SU-DHL-6 (cell line): ENCODE data around the gene OPRM1.
"Not testable (repeated sequence)": the region's sequence is repeated elsewhere in the genome, so short reads cannot be mapped to it uniquely, and the experiment has no call there.

ENCODE experiments used
- H2AFZ ChIP-seq: fragments of 200-600 bp; sonication (generic); 2 replicates; pipeline ENCODE4 v1.6.1; 2014; ENCODE audit warnings: low read depth, mild to moderate bottlenecking, moderate library complexity, mixed read lengths, antibody characterized with exemption, low read length; ENCODE audit not compliant: severe bottlenecking
- H3F3A ChIP-seq: fragments of 200-600 bp; shearing (Covaris generic); 2 replicates; pipeline ENCODE4 v1.6.0; 2016; ENCODE audit warnings: antibody characterized with exemption, mild to moderate bottlenecking; ENCODE audit not compliant: insufficient read depth
- H3K27ac ChIP-seq: fragments of 200-600 bp; sonication (generic); 2 replicates; pipeline ENCODE4 v1.5.1; 2016; ENCODE audit warnings: low read depth, mild to moderate bottlenecking, low read length, moderate library complexity, mixed read lengths
- H3K27me3 ChIP-seq: fragments of 200-600 bp; sonication (generic), shearing (Covaris generic); 2 replicates; pipeline ENCODE4 v1.6.0; 2014; ENCODE audit warnings: mild to moderate bottlenecking, low read length
- H3K36me3 ChIP-seq: fragments of 200-600 bp; sonication (generic); 2 replicates; pipeline ENCODE4 v1.6.1; 2014; ENCODE audit warnings: mild to moderate bottlenecking, low read length, mixed read lengths
- H3K4me2 ChIP-seq: fragments of 300-600, 200-600 bp; shearing (Covaris generic), sonication (generic); 2 replicates; pipeline ENCODE4 v1.6.0; 2014; ENCODE audit warnings: low read length, low read depth, mild to moderate bottlenecking; ENCODE audit not compliant: poor library complexity, severe bottlenecking
- H3K4me3 ChIP-seq: fragments of 200-600 bp; sonication (generic); 2 replicates; pipeline ENCODE4 v1.5.1; 2014; ENCODE audit warnings: antibody characterized with exemption, low read length, mild to moderate bottlenecking, mixed read lengths; ENCODE audit not compliant: insufficient read depth, poor library complexity, severe bottlenecking
- H3K79me2 ChIP-seq: fragments of 200-600 bp; sonication (generic); 2 replicates; pipeline ENCODE4 v1.6.1; 2014; ENCODE audit warnings: mild to moderate bottlenecking, low read length, moderate library complexity; ENCODE audit not compliant: insufficient read depth
- H3K9ac ChIP-seq: fragments of 200-600 bp; sonication (generic); 2 replicates; pipeline ENCODE4 v1.7.0; 2014; ENCODE audit warnings: mild to moderate bottlenecking, low read length
- H3K9me2 ChIP-seq: fragments of 200-600 bp; sonication (generic); replicated peaks from 2 replicates; pipeline ENCODE4 v1.6.1; 2014; ENCODE audit warnings: low read length; ENCODE audit not compliant: insufficient read depth
- H3K9me3 ChIP-seq: fragments of 200-600 bp; sonication (generic); 2 replicates; pipeline ENCODE4 v1.6.1; 2014; ENCODE audit warnings: low read length, mixed read lengths; ENCODE audit not compliant: insufficient read depth
- H4K20me1 ChIP-seq: fragments of 200-600 bp; sonication (generic); 2 replicates; pipeline ENCODE4 v1.6.1; 2014; ENCODE audit warnings: low read depth, mild to moderate bottlenecking, antibody characterized with exemption, low read length, moderate library complexity, mixed read lengths
- EZH2phosphoT487 ChIP-seq: fragments of 200-600 bp; sonication (generic), shearing (Covaris generic); conservative IDR thresholded peaks from 2 replicates; pipeline ENCODE4 v1.6.1; 2018; ENCODE audit warnings: mild to moderate bottlenecking, antibody characterized with exemption, low read length, moderate library complexity, mixed read lengths
- TF ChIP-seq, protein P1 (sequence below): fragments of 200-600 bp; sonication (generic); IDR thresholded peaks from one replicate; pipeline ENCODE4 v1.5.1; 2017; ENCODE audit warnings: antibody characterized with exemption, mild to moderate bottlenecking, low read length, moderate library complexity; ENCODE audit not compliant: insufficient read depth, poor library complexity, severe bottlenecking

The OPRM1 gene

DNA sequence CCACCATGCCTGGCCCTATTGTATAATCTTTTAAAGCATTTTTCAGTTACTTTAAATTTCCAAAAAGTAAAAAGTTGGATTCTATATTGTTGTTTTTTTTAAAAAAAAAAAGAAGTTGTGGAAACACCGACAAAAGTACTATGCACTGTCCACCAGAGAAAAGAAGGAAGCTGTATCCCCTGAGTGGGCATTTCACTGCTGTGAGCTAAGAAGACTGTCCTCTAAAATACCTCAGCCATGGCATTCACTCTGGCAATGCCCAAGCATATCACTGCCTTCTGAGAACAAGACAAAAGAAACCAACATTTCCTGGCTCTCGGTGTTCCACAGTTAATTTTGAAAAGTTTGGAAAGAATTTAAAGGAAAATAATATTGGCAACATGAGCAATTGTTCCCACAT, 199.8 kb downstream of the OPRM1 start:
- TF ChIP-seq, protein P1, sequence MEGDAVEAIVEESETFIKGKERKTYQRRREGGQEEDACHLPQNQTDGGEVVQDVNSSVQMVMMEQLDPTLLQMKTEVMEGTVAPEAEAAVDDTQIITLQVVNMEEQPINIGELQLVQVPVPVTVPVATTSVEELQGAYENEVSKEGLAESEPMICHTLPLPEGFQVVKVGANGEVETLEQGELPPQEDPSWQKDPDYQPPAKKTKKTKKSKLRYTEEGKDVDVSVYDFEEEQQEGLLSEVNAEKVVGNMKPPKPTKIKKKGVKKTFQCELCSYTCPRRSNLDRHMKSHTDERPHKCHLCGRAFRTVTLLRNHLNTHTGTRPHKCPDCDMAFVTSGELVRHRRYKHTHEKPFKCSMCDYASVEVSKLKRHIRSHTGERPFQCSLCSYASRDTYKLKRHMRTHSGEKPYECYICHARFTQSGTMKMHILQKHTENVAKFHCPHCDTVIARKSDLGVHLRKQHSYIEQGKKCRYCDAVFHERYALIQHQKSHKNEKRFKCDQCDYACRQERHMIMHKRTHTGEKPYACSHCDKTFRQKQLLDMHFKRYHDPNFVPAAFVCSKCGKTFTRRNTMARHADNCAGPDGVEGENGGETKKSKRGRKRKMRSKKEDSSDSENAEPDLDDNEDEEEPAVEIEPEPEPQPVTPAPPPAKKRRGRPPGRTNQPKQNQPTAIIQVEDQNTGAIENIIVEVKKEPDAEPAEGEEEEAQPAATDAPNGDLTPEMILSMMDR: no peak
- TF ChIP-seq EZH2phosphoT487: no peak
- no peaks in the 10 kb centered on the region for H3K27me3 ChIP-seq
- no peak overlapping the region for H3K27ac ChIP-seq
- no peaks in the 10 kb centered on the region for H3K9me2 ChIP-seq
- H3K9me3 ChIP-seq: no peaks in the 10 kb centered on the region
- no peaks in the 10 kb centered on the region for H4K20me1 ChIP-seq
- no peak overlapping the region for H3K4me2 ChIP-seq
- H3K9ac ChIP-seq: no peak overlapping the region
- no peaks in the 10 kb centered on the region for H3K79me2 ChIP-seq
- H3K36me3 ChIP-seq: no peaks in the 10 kb centered on the region
- no peak overlapping the region for H2AFZ ChIP-seq
- H3K4me3 ChIP-seq: no peak overlapping the region
- H3F3A ChIP-seq: no peaks in the 10 kb centered on the region

DNA sequence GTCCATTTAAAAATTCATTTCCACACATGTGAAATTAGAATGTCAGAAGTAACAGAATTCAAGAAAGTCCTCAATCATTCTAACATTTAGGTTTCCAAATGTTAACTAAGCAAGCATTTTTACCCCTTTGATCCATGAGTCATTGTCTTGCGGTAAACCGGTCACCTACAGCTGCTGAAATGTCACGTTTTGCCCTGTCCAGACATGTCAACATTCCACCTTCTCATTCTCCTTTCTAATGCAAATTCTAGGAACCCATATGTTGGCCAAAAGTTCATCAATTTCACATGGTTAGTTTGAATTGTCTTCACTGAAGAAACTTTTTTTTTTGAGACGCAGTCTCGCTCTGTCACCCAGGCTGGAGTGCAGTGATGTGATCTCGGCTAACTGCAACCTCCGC, 200.4 kb downstream of the OPRM1 start:
- Histone ChIP-seq H3K4me3 (no peak overlapping the region), H3F3A (no peaks in the 10 kb centered on the region), H3K27ac (no peak overlapping the region), H3K9me2 (no peaks in the 10 kb centered on the region), H3K27me3 (no peaks in the 10 kb centered on the region), H3K9me3 (no peaks in the 10 kb centered on the region), H4K20me1 (no peaks in the 10 kb centered on the region), H3K4me2 (no peak overlapping the region), H3K79me2 (no peaks in the 10 kb centered on the region), H3K36me3 (no peaks in the 10 kb centered on the region), H2AFZ (no peak overlapping the region), H3K9ac (no peak overlapping the region)
- TF ChIP-seq, protein P1: no peak
- TF ChIP-seq EZH2phosphoT487: no peak

- H3K4me3 ChIP-seq, H3K27me3 ChIP-seq, H3K4me2 ChIP-seq, H2AFZ ChIP-seq, H3F3A ChIP-seq, H3K36me3 ChIP-seq, H3K27ac ChIP-seq, H4K20me1 ChIP-seq, H3K9me3 ChIP-seq, H3K9me2 ChIP-seq, H3K9ac ChIP-seq, H3K79me2 ChIP-seq: not testable (repeated sequence)
Observed at GRCh38 chr6:154241061-154241460, 202.0 kb downstream of the OPRM1 start.

DNA sequence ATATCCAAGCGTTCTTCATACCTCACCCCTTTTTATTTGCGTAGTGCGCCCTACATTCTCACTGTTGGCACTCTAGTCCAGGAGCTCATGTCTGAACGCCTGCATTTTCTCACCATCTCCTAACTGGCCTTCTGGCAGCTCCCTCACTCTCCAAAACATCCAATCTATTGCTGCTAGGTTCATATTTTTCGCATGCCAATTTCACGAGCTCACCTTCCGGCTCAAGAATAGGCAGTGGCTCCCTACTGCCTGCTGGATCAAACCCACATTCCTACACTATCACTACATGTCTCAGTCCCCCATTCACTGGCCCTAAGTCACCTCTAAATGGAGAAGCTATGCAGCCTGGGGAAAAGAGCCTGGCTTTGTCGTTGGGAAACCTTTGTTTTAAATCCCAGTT, 202.5 kb downstream of the OPRM1 start:
- no peaks in the 10 kb centered on the region for H3K36me3 ChIP-seq
- H3K4me2 ChIP-seq: no peak overlapping the region
- H3K79me2 ChIP-seq: no peaks in the 10 kb centered on the region
- H3K27ac ChIP-seq: no peak overlapping the region
- H3K27me3 ChIP-seq: no peaks in the 10 kb centered on the region
- H3K9ac ChIP-seq: no peak overlapping the region
- no peak for TF ChIP-seq EZH2phosphoT487
- TF ChIP-seq, protein P1: no peak
- no peaks in the 10 kb centered on the region for H4K20me1 ChIP-seq
- no peak overlapping the region for H3K4me3 ChIP-seq
- no peak overlapping the region for H2AFZ ChIP-seq
- H3F3A ChIP-seq: no peaks in the 10 kb centered on the region
- H3K9me2 ChIP-seq: no peaks in the 10 kb centered on the region
- H3K9me3 ChIP-seq: no peaks in the 10 kb centered on the region
